Left renal cortex interstitium (tissue), 4 donors: Measurements from ENCODE around the gene C10orf71. TPM values are rescaled to one million over a fixed set of nuclear protein-coding genes. Genes with fewer than 3 reads are reported as not detected.

ENCODE experiments used
- DNase-seq, 4 donors: peaks; one replicate each; pipeline ENCODE4 v3.0.0-alpha.2; 2013; ENCODE audit warnings: low read depth in 4 of 4, low spot score in 2 of 4, missing footprints in 1 of 4
- polyA plus RNA-seq, 4 donors: library from polyadenylated mRNA; unstranded; fragments of 120-200 nt; gene quantifications; one replicate each; pipeline ENCODE4 v1.2.1, GENCODE V29; 2013; ENCODE audit not compliant: insufficient read length in 4 of 4

Gene C10orf71
- polyA plus RNA-seq, 4 donors: 0.07 to 0.34 (median 0.14) TPM

GRCh38 chr10:49368256-49368655 is 69.3 kb downstream of the C10orf71 start:
- no peak for DNase-seq

DNA sequence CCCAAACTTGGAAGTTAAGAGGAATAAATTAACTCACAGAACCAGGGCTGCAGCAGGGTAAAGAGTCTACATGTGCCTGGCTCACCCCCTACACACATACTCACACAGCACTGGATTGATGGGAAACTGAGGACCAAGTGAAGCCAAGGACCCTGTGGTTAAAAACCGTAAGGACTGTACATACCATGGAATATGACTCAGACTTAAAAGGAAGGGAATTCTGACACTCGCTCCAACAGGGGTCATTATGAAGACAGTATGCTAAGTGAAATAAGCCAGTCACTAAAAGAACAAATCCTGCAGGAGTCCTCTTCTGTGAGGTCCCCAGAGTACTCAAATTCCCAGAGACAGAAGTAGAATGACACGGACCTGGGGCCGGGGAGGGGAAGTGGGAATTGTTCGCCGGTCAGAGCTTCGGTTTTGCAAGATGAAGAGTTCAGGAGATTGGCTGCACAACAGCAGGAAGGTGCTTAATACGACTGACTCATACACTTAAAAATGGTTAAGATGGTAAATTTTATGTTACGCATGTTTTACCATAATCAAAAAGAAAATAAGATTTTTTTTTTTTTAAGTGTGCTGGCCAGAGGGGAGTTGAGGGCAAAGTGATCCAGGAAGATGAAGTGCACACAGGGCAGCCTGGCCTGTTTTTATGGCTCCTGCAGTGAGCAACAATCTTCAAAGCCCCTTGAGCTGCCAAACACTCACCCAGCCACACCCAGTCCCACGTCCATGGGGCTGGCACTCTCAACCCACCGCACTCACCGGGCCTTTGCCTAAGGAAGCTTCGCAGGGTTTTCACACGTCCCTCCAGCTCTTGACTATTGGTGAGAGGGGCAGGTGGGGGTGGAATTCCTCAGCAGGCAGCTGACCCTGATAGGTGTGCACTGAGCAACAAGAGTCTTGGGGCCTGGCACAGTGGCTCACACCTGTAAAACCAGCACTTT is 70.5 kb downstream of the C10orf71 start:
- no peak for DNase-seq

GRCh38 chr10:49370326-49371100 is 71.5 kb downstream of the C10orf71 start:
- DNase-seq: no peak

- DNase-seq: no peak
Observed at GRCh38 chr10:49371967-49372366, 73.0 kb downstream of the C10orf71 start.

DNA sequence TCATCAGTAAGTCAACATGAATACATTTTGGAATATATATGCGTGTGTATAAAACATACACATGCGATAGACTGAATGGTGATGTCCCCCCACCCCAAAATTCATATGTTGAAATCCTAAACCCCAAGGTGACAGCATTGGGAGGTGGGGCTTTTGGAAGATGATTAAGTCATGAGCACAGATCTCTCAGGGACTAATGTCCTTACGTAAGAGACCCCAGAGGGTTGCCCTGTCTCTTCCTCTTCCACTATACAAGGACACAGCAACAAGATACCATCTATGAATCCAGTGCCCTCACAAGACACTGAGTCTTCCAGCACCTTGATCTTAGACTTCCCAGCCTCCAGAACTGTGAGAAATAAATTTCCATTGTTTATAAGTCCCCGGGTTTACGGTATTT is 74.4 kb downstream of the C10orf71 start:
- no peak for DNase-seq

DNA sequence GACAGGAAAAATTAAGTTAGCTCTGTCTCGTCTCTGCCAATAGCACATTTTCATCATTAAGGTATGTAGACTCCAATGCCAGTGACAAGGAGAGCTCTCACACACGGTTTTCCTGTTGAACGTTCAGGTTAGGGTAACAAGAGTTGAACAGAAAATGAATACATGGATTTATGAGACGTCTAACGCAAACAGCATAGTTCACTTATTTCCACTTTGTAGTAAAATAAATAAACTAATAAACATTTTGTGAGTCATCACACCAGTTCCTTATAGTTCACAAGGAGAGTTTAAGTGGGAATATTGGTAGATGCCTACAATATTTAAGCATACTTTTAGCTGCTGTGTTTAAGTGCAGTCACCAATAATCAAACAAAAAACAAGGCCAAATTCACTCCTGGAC is 75.8 kb downstream of the C10orf71 start:
- no peak for DNase-seq

GRCh38 chr10:49375611-49376010 is 76.6 kb downstream of the C10orf71 start:
- DNase-seq: no peak

Other genes starting within 250 kb of the C10orf71 start
- 10 to 100 TPM; 13.7 to 16.8 (median 14.0) TPM for gene VSTM4, start 183.6 kb upstream of the C10orf71 start, polyA plus RNA-seq
- gene FAM170B, start 165.1 kb upstream of the C10orf71 start, polyA plus RNA-seq: not detected
- 1 to 10 TPM; 1.9 to 3.0 (median 2.5) TPM for gene TMEM273, start 110.8 kb upstream of the C10orf71 start, polyA plus RNA-seq
- under 1 TPM in 1 of 4 donors, not detected in 3; 0.14 TPM for gene DRGX, start 96.9 kb downstream of the C10orf71 start, polyA plus RNA-seq
- 10 to 100 TPM; 12.6 to 19.3 (median 17.4) TPM for gene ERCC6, start 240.0 kb downstream of the C10orf71 start, polyA plus RNA-seq